CMK (cell line): Measurements from ENCODE around the gene MRAS.
"Not testable (repeated sequence)": the region's sequence is repeated elsewhere in the genome, so short reads cannot be mapped to it uniquely, and the experiment has no call there.

Experiments used
- DNase-seq: peaks from one replicate; pipeline ENCODE4 v3.0.0-alpha.2; 2010; ENCODE audit warnings: low read depth

MRAS gene

GRCh38 chr3:138418601-138419206 lies 70.3 kb downstream of the MRAS start:
- DNase-seq = no peak

GRCh38 chr3:138423316-138423715 lies 74.9 kb downstream of the MRAS start:
- DNase-seq = no peak

GRCh38 chr3:138424323-138424722 lies 75.9 kb downstream of the MRAS start:
- no peak for DNase-seq

- no peak for DNase-seq
Measured at GRCh38 chr3:138426211-138426610, 77.8 kb downstream of the MRAS start.

- not testable (repeated sequence) for DNase-seq
Measured at GRCh38 chr3:138426754-138427153, 78.4 kb downstream of the MRAS start.

- no peak for DNase-seq
Measured at GRCh38 chr3:138429665-138430064, 81.3 kb downstream of the MRAS start.

- no peak for DNase-seq
Measured at GRCh38 chr3:138432576-138433240, 84.3 kb downstream of the MRAS start.

- DNase-seq = no peak
Measured at GRCh38 chr3:138433892-138434275, 85.5 kb downstream of the MRAS start.

- DNase-seq = peak; percentile 24
Measured at GRCh38 chr3:138434276-138434874, 86.0 kb downstream of the MRAS start, which contains the start of gene ESYT3. TSS of gene ESYT3 (plus strand) at chr3:138434616. CDS start at chr3:138434799, 183 bp downstream.

GRCh38 chr3:138434875-138435772 lies 86.7 kb downstream of the MRAS start:
- no peak for DNase-seq

- DNase-seq = no peak
Measured at GRCh38 chr3:138435840-138436239, 87.5 kb downstream of the MRAS start.

GRCh38 chr3:138437281-138437680 lies 88.9 kb downstream of the MRAS start:
- DNase-seq = no peak

GRCh38 chr3:138438896-138439295 lies 90.5 kb downstream of the MRAS start:
- no peak for DNase-seq

- no peak for DNase-seq
Measured at GRCh38 chr3:138439646-138440045, 91.3 kb downstream of the MRAS start.

- DNase-seq = no peak
Measured at GRCh38 chr3:138440121-138440521, 91.7 kb downstream of the MRAS start.

- DNase-seq = no peak
Measured at GRCh38 chr3:138440596-138440995, 92.2 kb downstream of the MRAS start.

- DNase-seq = no peak
Measured at GRCh38 chr3:138441256-138441655, 92.9 kb downstream of the MRAS start.

- DNase-seq = no peak
Measured at GRCh38 chr3:138441742-138442141, 93.4 kb downstream of the MRAS start.

GRCh38 chr3:138442433-138442832 lies 94.1 kb downstream of the MRAS start:
- DNase-seq = no peak

GRCh38 chr3:138443091-138443490 lies 94.7 kb downstream of the MRAS start:
- DNase-seq = no peak

- DNase-seq = no peak
Measured at GRCh38 chr3:138443521-138444503, 95.4 kb downstream of the MRAS start.
